NCI-H2081 treated with DMSO at 0.1 percent for 48 hours (cell line): ENCODE measurements around the gene DCAF12.

ENCODE experiments used
- DNase-seq: peaks from one replicate; lab custom pipeline; 2025; lab: John Stamatoyannopoulos, UW

The DCAF12 gene

GRCh38 chr9:34125681-34126206, 754 bp downstream of the DCAF12 start:
- DNase-seq = no peak

GRCh38 chr9:34124926-34125325, 1.6 kb downstream of the DCAF12 start:
- DNase-seq = no peak

- no peak for DNase-seq
Measured at GRCh38 chr9:34124099-34124498, 2.4 kb downstream of the DCAF12 start.

GRCh38 chr9:34123682-34124081, 2.8 kb downstream of the DCAF12 start:
- DNase-seq = no peak

GRCh38 chr9:34121996-34122395, 4.5 kb downstream of the DCAF12 start:
- DNase-seq = no peak

GRCh38 chr9:34119713-34120112, 6.8 kb downstream of the DCAF12 start:
- DNase-seq = no peak

- no peak for DNase-seq
Measured at GRCh38 chr9:34114436-34114835, 12.1 kb downstream of the DCAF12 start.

GRCh38 chr9:34106110-34106509, 20.4 kb downstream of the DCAF12 start:
- no peak for DNase-seq

GRCh38 chr9:34102796-34103195, 23.7 kb downstream of the DCAF12 start:
- DNase-seq = no peak

- no peak for DNase-seq
Measured at GRCh38 chr9:34098307-34098706, 28.2 kb downstream of the DCAF12 start.

- no peak for DNase-seq
Measured at GRCh38 chr9:34097865-34098264, 28.6 kb downstream of the DCAF12 start.

GRCh38 chr9:34096751-34097150, 29.7 kb downstream of the DCAF12 start:
- no peak for DNase-seq

- no peak for DNase-seq
Measured at GRCh38 chr9:34093578-34093977, 32.9 kb downstream of the DCAF12 start.

- DNase-seq = no peak
Measured at GRCh38 chr9:34089311-34089710, 37.2 kb downstream of the DCAF12 start.

GRCh38 chr9:34087370-34087769, 39.1 kb downstream of the DCAF12 start:
- no peak for DNase-seq

GRCh38 chr9:34086864-34087263, 39.6 kb downstream of the DCAF12 start:
- DNase-seq = no peak

GRCh38 chr9:34085581-34086500, 40.7 kb downstream of the DCAF12 start:
- DNase-seq = no peak

GRCh38 chr9:34084562-34084961, 41.9 kb downstream of the DCAF12 start:
- no peak for DNase-seq

- DNase-seq = no peak
Measured at GRCh38 chr9:34079181-34079580, 47.3 kb downstream of the DCAF12 start.

GRCh38 chr9:34072868-34073590, 53.5 kb downstream of the DCAF12 start:
- no peak for DNase-seq

- no peak for DNase-seq
Measured at GRCh38 chr9:34072410-34072809, 54.1 kb downstream of the DCAF12 start.

GRCh38 chr9:34070606-34071324, 55.7 kb downstream of the DCAF12 start:
- DNase-seq = no peak
